GM18909 (cell line): ENCODE results near the gene PAQR4.
"Not testable (repeated sequence)": the region's sequence is repeated elsewhere in the genome, so short reads cannot be mapped to it uniquely, and the experiment has no call there.

Experiments used
- ATAC-seq: cut with Tn5 transposase; IDR thresholded peaks from one replicate; pipeline ENCODE4 v1.9.1; 2021; ENCODE audit warnings: mild to moderate bottlenecking; ENCODE audit not compliant: unreplicated experiment, poor library complexity

PAQR4 gene

GRCh38 chr16:2968738-2969544 is at the start of gene PAQR4:
Gene PAQR4, plus strand, starts transcription at chr16:2969348. Its CDS starts 327 bp downstream, at chr16:2969675.
- peak; percentile 79 for ATAC-seq

- ATAC-seq = no peak
These were observed 49.5 kb upstream of the PAQR4 start for GRCh38 chr16:2919511-2920255.

GRCh38 chr16:2923481-2923880 is 45.7 kb upstream of the PAQR4 start:
- ATAC-seq = no peak

GRCh38 chr16:2924901-2925755 is 44.0 kb upstream of the PAQR4 start:
- no peak for ATAC-seq

GRCh38 chr16:2925951-2926649 is 43.0 kb upstream of the PAQR4 start:
- no peak for ATAC-seq

- no peak for ATAC-seq
These were observed 42.5 kb upstream of the PAQR4 start for GRCh38 chr16:2926650-2926999.

- ATAC-seq = no peak
These were observed 42.0 kb upstream of the PAQR4 start for GRCh38 chr16:2927010-2927646.

- not testable (repeated sequence) for ATAC-seq
These were observed 41.0 kb upstream of the PAQR4 start for GRCh38 chr16:2928151-2928550.

- no peak for ATAC-seq
These were observed 40.4 kb upstream of the PAQR4 start for GRCh38 chr16:2928796-2929195.

GRCh38 chr16:2929693-2930092 is 39.5 kb upstream of the PAQR4 start:
- no peak for ATAC-seq

- ATAC-seq = no peak
These were observed 38.9 kb upstream of the PAQR4 start for GRCh38 chr16:2930236-2930635.

GRCh38 chr16:2931231-2931914 is 37.8 kb upstream of the PAQR4 start:
- not testable (repeated sequence) for ATAC-seq

- no peak for ATAC-seq
These were observed 36.0 kb upstream of the PAQR4 start for GRCh38 chr16:2933136-2933535.

- ATAC-seq = no peak
These were observed 35.4 kb upstream of the PAQR4 start for GRCh38 chr16:2933701-2934100.

- ATAC-seq = no peak
These were observed 34.7 kb upstream of the PAQR4 start for GRCh38 chr16:2934450-2934849.

GRCh38 chr16:2936436-2937011 is 32.6 kb upstream of the PAQR4 start:
- no peak for ATAC-seq

- no peak for ATAC-seq
These were observed 32.0 kb upstream of the PAQR4 start for GRCh38 chr16:2937170-2937569.

GRCh38 chr16:2938206-2938605 is 30.9 kb upstream of the PAQR4 start:
- ATAC-seq = no peak

GRCh38 chr16:2939968-2940367 is 29.2 kb upstream of the PAQR4 start:
- ATAC-seq = no peak
